Loucy (cell line): ENCODE data around the gene IMPACT.

ENCODE experiments used
- EZH2phosphoT487 ChIP-seq: fragments of 200-600 bp; IDR thresholded peaks from 2 replicates; pipeline ENCODE4 v1.6.1; 2018; ENCODE audit warnings: antibody characterized with exemption, mild to moderate bottlenecking, moderate library complexity, borderline replicate concordance
- TF ChIP-seq, protein P1 (sequence below): fragments of 200-600 bp; sonication (generic); conservative IDR thresholded peaks from 2 replicates; pipeline ENCODE4 v1.5.1; 2014; ENCODE audit warnings: mild to moderate bottlenecking, antibody characterized with exemption, low read length

GRCh38 chr18:24402209-24402785 is 24.2 kb upstream of the IMPACT start:
- TF ChIP-seq, protein P1, sequence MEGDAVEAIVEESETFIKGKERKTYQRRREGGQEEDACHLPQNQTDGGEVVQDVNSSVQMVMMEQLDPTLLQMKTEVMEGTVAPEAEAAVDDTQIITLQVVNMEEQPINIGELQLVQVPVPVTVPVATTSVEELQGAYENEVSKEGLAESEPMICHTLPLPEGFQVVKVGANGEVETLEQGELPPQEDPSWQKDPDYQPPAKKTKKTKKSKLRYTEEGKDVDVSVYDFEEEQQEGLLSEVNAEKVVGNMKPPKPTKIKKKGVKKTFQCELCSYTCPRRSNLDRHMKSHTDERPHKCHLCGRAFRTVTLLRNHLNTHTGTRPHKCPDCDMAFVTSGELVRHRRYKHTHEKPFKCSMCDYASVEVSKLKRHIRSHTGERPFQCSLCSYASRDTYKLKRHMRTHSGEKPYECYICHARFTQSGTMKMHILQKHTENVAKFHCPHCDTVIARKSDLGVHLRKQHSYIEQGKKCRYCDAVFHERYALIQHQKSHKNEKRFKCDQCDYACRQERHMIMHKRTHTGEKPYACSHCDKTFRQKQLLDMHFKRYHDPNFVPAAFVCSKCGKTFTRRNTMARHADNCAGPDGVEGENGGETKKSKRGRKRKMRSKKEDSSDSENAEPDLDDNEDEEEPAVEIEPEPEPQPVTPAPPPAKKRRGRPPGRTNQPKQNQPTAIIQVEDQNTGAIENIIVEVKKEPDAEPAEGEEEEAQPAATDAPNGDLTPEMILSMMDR: peak; percentile 72
- TF ChIP-seq EZH2phosphoT487: no peak
